K562 (cell line): Measurements from ENCODE around the gene MYL5. TPM values are rescaled to one million over a fixed set of nuclear protein-coding genes. Genes with fewer than 3 reads are reported as not detected.

Source experiments
- CHD7 ChIP-seq: fragments of 200-600 bp; sonication (generic); IDR thresholded peaks from one replicate; pipeline ENCODE4 v1.6.1; 2012; ENCODE audit warnings: mild to moderate bottlenecking, low read depth, low read length, inconsistent platforms
- GATAD2B ChIP-seq: fragments of 450-650 bp; IDR thresholded peaks from 2 replicates; pipeline ENCODE4 v1.6.1; 2017; ENCODE audit warnings: mild to moderate bottlenecking, borderline replicate concordance
- KDM1A ChIP-seq, 2 experiments: fragments of 450-650 bp; IDR thresholded peaks; 2 replicates each; pipeline ENCODE4 v1.6.1; 2016; ENCODE audit warnings: mild to moderate bottlenecking in 2 of 2
- KLF10 ChIP-seq: fragments of 250-450 bp; sonication (Bioruptor Pico); IDR thresholded peaks from 2 replicates; pipeline ENCODE4 v1.6.1; 2021; ENCODE audit warnings: matching md5 sums
- MEF2A ChIP-seq: IDR thresholded peaks from 2 replicates; pipeline ENCODE4 v1.6.1; 2011; ENCODE audit warnings: low read depth, mild to moderate bottlenecking, low read length, moderate library complexity; ENCODE audit not compliant: control insufficient read depth
- RFX1 ChIP-seq: fragments of 450-650 bp; IDR thresholded peaks from 2 replicates; pipeline ENCODE4 v1.6.1; 2016; ENCODE audit warnings: mild to moderate bottlenecking, moderate library complexity
- TARDBP ChIP-seq: fragments of 450-650 bp; IDR thresholded peaks from 2 replicates; pipeline ENCODE4 v1.6.1; 2016
- TRIM28 ChIP-seq: fragments of 450-650 bp; IDR thresholded peaks from 2 replicates; pipeline ENCODE4 v1.6.1; 2017
- TSC22D4 ChIP-seq: fragments of 450-650 bp; IDR thresholded peaks from 2 replicates; pipeline ENCODE4 v1.6.1; 2016; ENCODE audit warnings: missing genetic modification characterization, missing biosample characterization, control low read depth
- ZKSCAN8 ChIP-seq: fragments of 200-800 bp; sonication (Bioruptor generic); IDR thresholded peaks from 2 replicates; pipeline ENCODE4 v1.6.1; 2016; ENCODE audit warnings: missing genetic modification characterization, missing compliant biosample characterization
- ZNF134 ChIP-seq: fragments of 250-450 bp; sonication (Bioruptor Pico); conservative IDR thresholded peaks from 2 replicates; pipeline ENCODE4 v1.4.0; 2020
- ZNF316 ChIP-seq: fragments of 450-650 bp; IDR thresholded peaks from 2 replicates; pipeline ENCODE4 v1.6.1; 2016
- ZNF431 ChIP-seq: sonication (generic); formaldehyde crosslinking; IDR thresholded peaks from 2 replicates; pipeline ENCODE4 v1.8.0; 2022; ENCODE audit warnings: mild to moderate bottlenecking, missing genetic modification reagents
- ZNF76 ChIP-seq: fragments of 250-450 bp; sonication (Bioruptor Pico); IDR thresholded peaks from 2 replicates; pipeline ENCODE4 v1.4.0; 2020; ENCODE audit warnings: mild to moderate bottlenecking, moderate library complexity, borderline replicate concordance
- ZSCAN29 ChIP-seq: fragments of 450-650 bp; IDR thresholded peaks from 2 replicates; pipeline ENCODE4 v1.6.1; 2017
- polyA plus RNA-seq, 8 experiments: library from polyadenylated mRNA; depleted of rRNA in 4 of 8; stranded (reverse) in 5 of 8; unstranded in 3 of 8; fragments of >200 nt; fragmentation: Nextera tagmentation in 2 of 8; fragmentation: Illumina TruSeq in 1 of 8; extraction: Ambion mirVana in 2 of 8; extraction: Trizol in 1 of 8; gene quantifications; 2 replicates each; pipeline versions ENCODE4 v1.2.1 to v1.2.3, GENCODE V29; 2011 to 2014; ENCODE audit warnings: inconsistent platforms in 1 of 8, missing spikeins in 1 of 8
- total RNA-seq, 7 experiments: library from RNA; depleted of rRNA in 6 of 7; stranded (reverse); fragments of >200 nt in 6 of 7; fragmentation: Illumina TruSeq in 2 of 7; extraction: Trizol in 2 of 7; gene quantifications; 2 replicates each; pipeline versions ENCODE4 v1.2.1 to v1.2.3, GENCODE V29; 2011 to 2021; ENCODE audit warnings: low replicate concordance in 1 of 7
- TF ChIP-seq, protein P1 (sequence below): fragments of 450-650 bp; IDR thresholded peaks from 2 replicates; pipeline ENCODE4 v1.6.1; 2014; ENCODE audit warnings: low read depth, mild to moderate bottlenecking, moderate library complexity, borderline replicate concordance
- TF ChIP-seq, protein P2 (sequence below): fragments of 450-650 bp; IDR thresholded peaks from 2 replicates; pipeline ENCODE4 v1.6.1; 2016; ENCODE audit warnings: low read depth, mild to moderate bottlenecking, moderate library complexity

The MYL5 gene
- total and polyA plus RNA-seq, 9 of the 15 experiments (the other 6 are each of a cell fraction or from before 2014, with no cell fraction given) = 1.4 to 10.0 (median 4.1) TPM

- no peak for TF ChIP-seq ZSCAN29
- TF ChIP-seq GATAD2B = no peak
- TF ChIP-seq KLF10 (CRISPR knock-in tag) = no peak
- TF ChIP-seq CHD7 = no peak
- TF ChIP-seq KDM1A (IDR thresholded peaks at IDR 0.05) = no peak
- TF ChIP-seq, protein P1, sequence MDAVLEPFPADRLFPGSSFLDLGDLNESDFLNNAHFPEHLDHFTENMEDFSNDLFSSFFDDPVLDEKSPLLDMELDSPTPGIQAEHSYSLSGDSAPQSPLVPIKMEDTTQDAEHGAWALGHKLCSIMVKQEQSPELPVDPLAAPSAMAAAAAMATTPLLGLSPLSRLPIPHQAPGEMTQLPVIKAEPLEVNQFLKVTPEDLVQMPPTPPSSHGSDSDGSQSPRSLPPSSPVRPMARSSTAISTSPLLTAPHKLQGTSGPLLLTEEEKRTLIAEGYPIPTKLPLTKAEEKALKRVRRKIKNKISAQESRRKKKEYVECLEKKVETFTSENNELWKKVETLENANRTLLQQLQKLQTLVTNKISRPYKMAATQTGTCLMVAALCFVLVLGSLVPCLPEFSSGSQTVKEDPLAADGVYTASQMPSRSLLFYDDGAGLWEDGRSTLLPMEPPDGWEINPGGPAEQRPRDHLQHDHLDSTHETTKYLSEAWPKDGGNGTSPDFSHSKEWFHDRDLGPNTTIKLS = 0 out of 2 replicates have a peak, but pooled peaks have one; percentile 52
- TF ChIP-seq TARDBP = no peak
- TF ChIP-seq ZNF431 (CRISPR knock-in tag) = no peak
- no peak for TF ChIP-seq TSC22D4 (tag)
- no peak for TF ChIP-seq ZNF76 (CRISPR knock-in tag)
- TF ChIP-seq, protein P2, sequence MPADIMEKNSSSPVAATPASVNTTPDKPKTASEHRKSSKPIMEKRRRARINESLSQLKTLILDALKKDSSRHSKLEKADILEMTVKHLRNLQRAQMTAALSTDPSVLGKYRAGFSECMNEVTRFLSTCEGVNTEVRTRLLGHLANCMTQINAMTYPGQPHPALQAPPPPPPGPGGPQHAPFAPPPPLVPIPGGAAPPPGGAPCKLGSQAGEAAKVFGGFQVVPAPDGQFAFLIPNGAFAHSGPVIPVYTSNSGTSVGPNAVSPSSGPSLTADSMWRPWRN = no peak
- TF ChIP-seq ZKSCAN8 = no peak
- TF ChIP-seq ZNF134 (CRISPR knock-in tag) = no peak
- TF ChIP-seq RFX1 = no peak
- no peak for TF ChIP-seq TRIM28
- TF ChIP-seq MEF2A = no peak
- TF ChIP-seq ZNF316 = no peak
Observed at GRCh38 chr4:674172-675035, at the start of gene MYL5, which contains the start of gene ATP5ME (continued).
